Erythroblast (primary cell): ENCODE results near the gene GCHFR.

Experiments
- GATA1 ChIP-seq: IDR thresholded peaks from 2 replicates; pipeline ENCODE4 v1.6.1; 2011; ENCODE audit warnings: low read depth, mild to moderate bottlenecking, control low read depth, low read length, moderate library complexity
- POLR2A ChIP-seq: IDR thresholded peaks from 2 replicates; pipeline ENCODE4 v1.6.1; 2011; ENCODE audit warnings: mild to moderate bottlenecking, low read length

DNA sequence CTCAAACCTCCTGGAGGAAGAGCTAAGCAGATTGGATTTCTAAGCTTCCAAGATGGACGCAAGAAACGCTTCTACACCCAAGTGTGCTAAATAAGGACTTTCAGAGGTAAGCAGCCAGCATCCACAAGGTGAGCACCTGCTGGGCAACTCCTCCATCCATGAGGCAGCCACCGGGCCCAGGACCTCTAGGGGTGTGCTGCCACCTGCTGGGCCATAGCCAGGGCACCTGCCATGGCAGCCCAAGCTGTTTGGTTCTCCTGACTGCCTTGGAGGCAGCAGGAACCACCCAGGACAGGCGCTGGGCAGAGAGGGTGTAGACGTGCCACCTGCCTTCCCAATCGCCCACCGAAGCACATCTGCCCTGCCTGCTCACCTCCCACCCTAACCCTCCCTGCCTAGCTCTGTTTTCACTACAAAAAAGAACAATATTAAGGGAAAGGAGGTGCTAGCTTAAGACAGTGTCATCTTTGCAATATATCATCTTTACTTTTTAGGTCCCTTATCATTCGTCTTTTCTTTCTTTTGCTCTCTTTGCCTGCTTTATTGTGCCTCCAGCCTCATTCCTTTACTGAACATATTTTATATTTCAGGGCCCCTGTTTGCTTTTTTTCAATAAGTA, 18.9 kb downstream of the GCHFR start:
- no peak for TF ChIP-seq POLR2A
- no peak for TF ChIP-seq GATA1
